A549 (cell line): ENCODE measurements around the gene CDH4.

Experiments
- CTCF ChIP-seq: fragments of >200 bp; sonication (Bioruptor Twin); formaldehyde crosslinking; IDR thresholded peaks from 3 replicates; pipeline ENCODE4 v1.5.1; 2016
- EP300 ChIP-seq, 2 experiments: fragments of >200 bp; sonication (Bioruptor Twin); formaldehyde crosslinking; IDR thresholded peaks; 2 replicates in 1 of 2; 3 replicates in 1 of 2; pipeline ENCODE4 v1.6.1; 2016 to 2017
- KDM5A ChIP-seq: fragments of 200-600 bp; sonication (generic); IDR thresholded peaks from 2 replicates; pipeline ENCODE4 v1.6.1; 2016; ENCODE audit warnings: antibody characterized with exemption, mild to moderate bottlenecking
- MAX ChIP-seq: IDR thresholded peaks from 2 replicates; pipeline ENCODE4 v1.6.1; 2012
- RCOR1 ChIP-seq: fragments of 150-350 bp; IDR thresholded peaks from 2 replicates; pipeline ENCODE4 v1.6.1; 2014; ENCODE audit warnings: antibody characterized with exemption, low read length, low read depth
- RFX5 ChIP-seq: fragments of 450-650 bp; IDR thresholded peaks from 2 replicates; pipeline ENCODE4 v1.7.1; 2014; ENCODE audit warnings: antibody characterized with exemption, mild to moderate bottlenecking, moderate library complexity
- ZC3H11A ChIP-seq: fragments of 450-650 bp; IDR thresholded peaks from 2 replicates; pipeline ENCODE4 v1.6.1; 2014; ENCODE audit warnings: antibody characterized with exemption, mild to moderate bottlenecking

- TF ChIP-seq EP300 (IDR thresholded peaks at IDR 0.05) = no peak
- no peak for TF ChIP-seq MAX
- TF ChIP-seq RFX5 = no peak
- TF ChIP-seq ZC3H11A = no peak
- no peak for TF ChIP-seq KDM5A
- no peak for TF ChIP-seq CTCF
- TF ChIP-seq RCOR1 = no peak
Observed at GRCh38 chr20:61797200-61797599, 545.1 kb downstream of the CDH4 start.
